Renal cortical epithelial cell (primary cell): ENCODE results near the gene TMEM263. TPM values are rescaled to one million over a fixed set of nuclear protein-coding genes. Genes with fewer than 3 reads are reported as not detected.

Experiments
- DNase-seq: peaks from one replicate; pipeline ENCODE4 v3.0.0-alpha.2; 2011; ENCODE audit warnings: low read depth
- total RNA-seq: library from RNA; depleted of rRNA; stranded (reverse); fragments of >200 nt; gene quantifications from 2 replicates; pipeline ENCODE4 v1.2.3, GENCODE V29; 2014

Gene TMEM263
- total RNA-seq, 1 donor from 2014 or later = 89.6 TPM

- peak; percentile 71 for DNase-seq
Observed at GRCh38 chr12:106947461-106947860, 8.2 kb upstream of the TMEM263 start.

GRCh38 chr12:106950591-106950990 lies 5.1 kb upstream of the TMEM263 start:
- no peak for DNase-seq

GRCh38 chr12:106953352-106954250 lies 2.1 kb upstream of the TMEM263 start:
- DNase-seq = peak; percentile 74

- DNase-seq = peak; percentile 44
Observed at GRCh38 chr12:106954462-106955376, 988 bp upstream of the TMEM263 start.

- DNase-seq = no peak
Observed at GRCh38 chr12:106956048-106956578, 406 bp downstream of the TMEM263 start.

- DNase-seq = no peak
Observed at GRCh38 chr12:106957583-106957982, 1.9 kb downstream of the TMEM263 start.

- DNase-seq = no peak
Observed at GRCh38 chr12:106960443-106960842, 4.7 kb downstream of the TMEM263 start.

GRCh38 chr12:106962286-106962685 lies 6.6 kb downstream of the TMEM263 start:
- no peak for DNase-seq

- DNase-seq = no peak
Observed at GRCh38 chr12:106964526-106964925, 8.8 kb downstream of the TMEM263 start.

- no peak for DNase-seq
Observed at GRCh38 chr12:106971065-106971464, 15.4 kb downstream of the TMEM263 start.

- DNase-seq = no peak
Observed at GRCh38 chr12:106973545-106973944, 17.8 kb downstream of the TMEM263 start.

GRCh38 chr12:106974511-106974910 lies 18.8 kb downstream of the TMEM263 start:
- peak; percentile 90 for DNase-seq

GRCh38 chr12:106975098-106975497 lies 19.4 kb downstream of the TMEM263 start:
- DNase-seq = no peak

GRCh38 chr12:106975993-106976658 lies 20.4 kb downstream of the TMEM263 start:
- peak; percentile 55 for DNase-seq

GRCh38 chr12:106976668-106977067 lies 21.0 kb downstream of the TMEM263 start:
- no peak for DNase-seq

- peak; percentile 65 for DNase-seq
Observed at GRCh38 chr12:106978035-106978800, 22.5 kb downstream of the TMEM263 start.

- no peak for DNase-seq
Observed at GRCh38 chr12:106980944-106981343, 25.2 kb downstream of the TMEM263 start.

- no peak for DNase-seq
Observed at GRCh38 chr12:106981788-106982187, 26.1 kb downstream of the TMEM263 start.

- DNase-seq = no peak
Observed at GRCh38 chr12:106982229-106982628, 26.5 kb downstream of the TMEM263 start.

GRCh38 chr12:106984588-106985137 lies 29.0 kb downstream of the TMEM263 start:
- DNase-seq = no peak

- DNase-seq = no peak
Observed at GRCh38 chr12:106985479-106985878, 29.8 kb downstream of the TMEM263 start.
